NB4 (cell line): ENCODE data around the gene TRIM39.
"Not testable (repeated sequence)": the region's sequence is repeated elsewhere in the genome, so short reads cannot be mapped to it uniquely, and the experiment has no call there.

Source experiments
- DNase-seq: peaks from one replicate; pipeline ENCODE4 v3.0.0; 2010; ENCODE audit warnings: low read depth
- H3K4me3 ChIP-seq: one replicate; pipeline ENCODE4 v1.5.1; 2011; ENCODE audit warnings: mild to moderate bottlenecking, low read depth, low read length, moderate library complexity
- MYC ChIP-seq: IDR thresholded peaks from 2 replicates; pipeline ENCODE4 v1.6.1; 2011; ENCODE audit warnings: low read depth, low read length
- POLR2A ChIP-seq: IDR thresholded peaks from 2 replicates; pipeline ENCODE4 v1.6.1; 2011; ENCODE audit warnings: mild to moderate bottlenecking; ENCODE audit not compliant: insufficient read length; ENCODE audit errors: extremely low read depth
- TF ChIP-seq, protein P1 (sequence below): IDR thresholded peaks from one replicate; pipeline ENCODE4 v1.5.1; 2012; ENCODE audit warnings: low read depth, low read length
- TF ChIP-seq, protein P2 (sequence below): IDR thresholded peaks from 2 replicates; pipeline ENCODE4 v1.6.1; 2011; ENCODE audit warnings: low read depth, low read length

TRIM39 gene

DNA sequence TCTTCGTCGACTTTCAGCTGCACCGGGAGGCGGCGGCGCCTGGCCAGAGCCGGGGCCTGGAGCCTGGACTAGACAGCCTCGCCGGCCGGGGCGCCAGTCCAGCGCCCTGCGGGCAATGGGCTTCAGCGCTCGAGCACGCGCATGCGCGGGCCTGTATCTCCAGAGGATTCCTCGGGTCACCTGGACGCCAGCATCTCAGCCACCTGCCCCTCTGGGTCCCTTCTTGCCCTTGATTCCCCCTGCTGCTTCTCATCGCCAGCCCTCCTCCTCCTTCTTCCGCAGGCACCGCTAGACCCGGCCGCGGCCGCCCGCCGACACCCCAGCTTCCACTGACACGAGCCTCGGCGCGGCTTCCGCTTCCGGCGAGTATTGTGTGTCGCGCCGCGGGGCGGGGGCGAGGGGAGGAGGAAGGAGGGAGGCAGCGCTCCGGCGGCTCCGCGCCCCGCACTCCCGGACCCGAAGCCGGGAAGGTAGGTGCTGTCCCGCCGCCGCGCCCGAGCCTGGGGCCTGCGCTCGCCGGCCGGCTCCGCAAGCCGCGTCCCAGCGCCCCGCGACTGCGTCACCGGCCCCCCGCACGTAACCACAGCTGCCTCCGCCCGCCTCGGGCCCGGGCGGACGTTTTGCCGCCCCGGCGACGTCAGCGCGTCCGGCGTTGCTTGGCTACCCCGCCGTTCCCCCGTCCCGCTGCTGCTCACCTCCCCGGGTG lies at the start of gene TRIM39:
Gene TRIM39, plus strand, starts transcription at position 402 of the 706 bp plus-strand sequence. CDS start 2,391 bp downstream, outside the sequence.
- H3K4me3 ChIP-seq: peak within 1 kb of the TSS; percentile 94
- TF ChIP-seq POLR2A (peak; percentile 57), MYC (peak; percentile 10; the same call in 1 of the 2 replicates)
- TF ChIP-seq, protein P1, sequence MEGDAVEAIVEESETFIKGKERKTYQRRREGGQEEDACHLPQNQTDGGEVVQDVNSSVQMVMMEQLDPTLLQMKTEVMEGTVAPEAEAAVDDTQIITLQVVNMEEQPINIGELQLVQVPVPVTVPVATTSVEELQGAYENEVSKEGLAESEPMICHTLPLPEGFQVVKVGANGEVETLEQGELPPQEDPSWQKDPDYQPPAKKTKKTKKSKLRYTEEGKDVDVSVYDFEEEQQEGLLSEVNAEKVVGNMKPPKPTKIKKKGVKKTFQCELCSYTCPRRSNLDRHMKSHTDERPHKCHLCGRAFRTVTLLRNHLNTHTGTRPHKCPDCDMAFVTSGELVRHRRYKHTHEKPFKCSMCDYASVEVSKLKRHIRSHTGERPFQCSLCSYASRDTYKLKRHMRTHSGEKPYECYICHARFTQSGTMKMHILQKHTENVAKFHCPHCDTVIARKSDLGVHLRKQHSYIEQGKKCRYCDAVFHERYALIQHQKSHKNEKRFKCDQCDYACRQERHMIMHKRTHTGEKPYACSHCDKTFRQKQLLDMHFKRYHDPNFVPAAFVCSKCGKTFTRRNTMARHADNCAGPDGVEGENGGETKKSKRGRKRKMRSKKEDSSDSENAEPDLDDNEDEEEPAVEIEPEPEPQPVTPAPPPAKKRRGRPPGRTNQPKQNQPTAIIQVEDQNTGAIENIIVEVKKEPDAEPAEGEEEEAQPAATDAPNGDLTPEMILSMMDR: no peak
- TF ChIP-seq, protein P2, sequence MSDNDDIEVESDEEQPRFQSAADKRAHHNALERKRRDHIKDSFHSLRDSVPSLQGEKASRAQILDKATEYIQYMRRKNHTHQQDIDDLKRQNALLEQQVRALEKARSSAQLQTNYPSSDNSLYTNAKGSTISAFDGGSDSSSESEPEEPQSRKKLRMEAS: peak; percentile 45; the same call in 1 of the 2 replicates
- peak; percentile 88 for DNase-seq

DNA sequence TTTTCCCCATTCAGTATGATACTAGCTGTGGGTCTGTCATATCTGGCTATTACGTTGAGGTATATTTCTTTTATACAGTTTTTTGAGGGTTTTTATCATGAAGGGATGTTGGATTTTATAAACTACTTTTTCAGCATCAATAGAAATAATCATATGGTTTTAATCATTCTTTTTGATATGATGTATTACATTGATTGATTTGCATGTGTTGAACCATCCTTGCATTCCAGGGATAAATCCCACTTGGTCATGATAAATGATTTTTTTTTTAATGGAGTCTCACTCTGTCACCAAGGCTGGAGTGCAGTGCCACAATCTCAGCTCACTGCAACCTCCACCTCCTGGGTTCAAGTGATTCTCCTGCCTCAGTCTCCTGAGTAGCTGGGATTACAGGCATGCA lies 45.7 kb upstream of the TRIM39 start:
- not testable (repeated sequence) for DNase-seq, H3K4me3 ChIP-seq

DNA sequence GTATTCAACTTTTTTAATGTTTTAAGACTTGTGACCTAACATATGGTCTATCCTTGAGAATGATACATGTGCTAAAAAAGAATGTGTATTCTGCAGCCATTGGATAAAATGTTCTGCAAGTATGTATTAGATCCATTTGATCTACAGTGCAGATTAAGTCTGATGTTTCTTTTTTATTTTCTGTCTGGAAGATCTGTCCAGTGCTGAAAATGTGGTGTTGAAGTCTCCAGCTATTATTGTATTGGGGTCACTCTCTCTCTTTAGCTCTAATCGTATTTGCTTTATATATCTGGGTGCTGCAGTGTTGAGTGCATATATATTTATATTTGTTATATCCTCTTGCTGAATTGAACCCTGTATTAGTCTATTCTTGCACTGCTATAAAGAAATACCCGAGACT lies 44.2 kb upstream of the TRIM39 start:
- TF ChIP-seq POLR2A (no peak), MYC (no peak)
- TF ChIP-seq, protein P2: no peak
- TF ChIP-seq, protein P1: no peak

DNA sequence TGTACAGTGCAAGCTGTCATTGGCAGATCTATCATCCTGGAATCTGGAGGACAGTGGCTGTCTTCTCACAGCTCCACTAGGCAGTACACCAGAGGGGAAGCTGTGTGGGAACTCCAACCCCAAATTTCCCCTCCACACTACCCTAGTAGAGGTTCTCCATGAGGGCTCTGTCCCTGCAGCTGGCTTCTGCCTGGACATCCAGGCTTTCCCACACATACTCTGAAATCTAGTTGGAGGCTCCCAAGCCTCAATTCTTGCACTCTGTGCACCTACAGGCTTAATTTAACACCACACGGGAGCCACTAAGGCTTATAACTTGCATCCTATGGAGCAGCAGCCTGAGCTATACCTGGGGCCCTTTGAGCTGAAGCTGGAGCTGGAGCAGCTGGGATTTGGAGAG lies 43.0 kb upstream of the TRIM39 start:
- H3K4me3 ChIP-seq: no peak overlapping the region
- peak; percentile 9 for DNase-seq
- TF ChIP-seq MYC (no peak), POLR2A (no peak)
- TF ChIP-seq, protein P2: no peak
- TF ChIP-seq, protein P1: no peak

More for the DNA sequence above, 44.2 kb upstream of the TRIM39 start:
- DNase-seq: no peak
- no peak overlapping the region for H3K4me3 ChIP-seq

DNA sequence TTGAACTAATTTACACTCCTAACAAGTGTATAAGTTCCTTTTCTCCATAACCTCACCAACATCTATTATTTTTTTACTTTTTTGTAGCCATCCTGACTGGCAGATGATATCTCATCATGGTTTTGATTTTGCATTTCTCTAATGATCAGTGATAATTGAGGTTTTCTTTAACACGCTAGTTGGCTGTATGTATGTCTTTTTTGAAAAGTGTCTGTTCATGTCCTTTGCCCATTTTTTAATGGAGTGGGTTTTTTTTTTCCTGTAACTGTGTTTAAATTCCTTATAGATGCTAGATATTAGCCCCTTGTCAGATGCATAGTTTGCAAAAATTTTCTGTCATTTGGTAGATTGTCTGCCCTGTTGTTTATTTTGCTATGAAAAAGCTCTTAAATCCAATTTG lies 39.6 kb upstream of the TRIM39 start:
- TF ChIP-seq, protein P2: no peak
- TF ChIP-seq, protein P1: no peak
- TF ChIP-seq MYC (no peak), POLR2A (no peak)
- no peak for DNase-seq
- no peak overlapping the region for H3K4me3 ChIP-seq

DNA sequence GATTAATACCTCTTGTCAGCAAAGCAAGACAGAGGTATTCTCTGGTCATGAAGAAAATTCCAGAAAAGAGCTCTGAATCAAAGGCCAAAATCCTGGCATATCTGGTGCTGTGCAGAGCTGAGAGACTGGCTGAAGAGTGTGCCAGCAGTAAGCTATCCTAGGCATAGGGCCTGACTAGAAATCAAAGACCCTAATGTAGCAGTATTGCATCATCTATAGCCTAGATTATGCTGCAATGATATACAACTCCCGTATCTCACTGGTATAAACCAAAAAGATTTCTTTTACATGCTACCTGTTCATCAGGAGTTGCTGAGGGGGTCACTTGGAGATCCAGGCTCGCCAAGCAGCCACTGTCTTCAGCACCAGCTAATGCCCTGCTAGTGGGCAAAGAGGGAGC lies 30.9 kb upstream of the TRIM39 start:
- TF ChIP-seq, protein P2: no peak
- no peak for TF ChIP-seq POLR2A
- TF ChIP-seq, protein P1: no peak
- TF ChIP-seq MYC: no peak
- H3K4me3 ChIP-seq: no peak overlapping the region
- DNase-seq: no peak
